COR-L47 (cell line): ENCODE measurements around the gene IL17D.
A peak's percentile ranks its signal among the peaks of the same experiment; 100 is the strongest.
"Not testable (repeated sequence)": the region's sequence is repeated elsewhere in the genome, so short reads cannot be mapped to it uniquely, and the experiment has no call there.

Experiments used
- DNase-seq: peaks from one replicate; lab custom pipeline; 2025; lab: John Stamatoyannopoulos, UW

IL17D gene

GRCh38 chr13:20702915-20703779 is at the start of gene IL17D:
Gene IL17D, plus strand, starts transcription at chr13:20703699. Its CDS starts 303 bp downstream, at chr13:20704002.
- peak; percentile 23 for DNase-seq

- DNase-seq = no peak
These were observed 49.3 kb upstream of the IL17D start for GRCh38 chr13:20654156-20654555.

- DNase-seq = no peak
These were observed 45.0 kb upstream of the IL17D start for GRCh38 chr13:20658451-20659040.

GRCh38 chr13:20664351-20664750 is 39.1 kb upstream of the IL17D start:
- no peak for DNase-seq

- DNase-seq = no peak
These were observed 36.6 kb upstream of the IL17D start for GRCh38 chr13:20666948-20667347.

GRCh38 chr13:20667857-20668437 is 35.6 kb upstream of the IL17D start:
- DNase-seq = no peak

GRCh38 chr13:20669162-20669561 is 34.3 kb upstream of the IL17D start:
- DNase-seq = no peak

- DNase-seq = no peak
These were observed 31.7 kb upstream of the IL17D start for GRCh38 chr13:20671789-20672188.

GRCh38 chr13:20672772-20673171 is 30.7 kb upstream of the IL17D start:
- DNase-seq = no peak

- DNase-seq = no peak
These were observed 29.8 kb upstream of the IL17D start for GRCh38 chr13:20673715-20674114.

GRCh38 chr13:20676213-20676612 is 27.3 kb upstream of the IL17D start:
- no peak for DNase-seq

GRCh38 chr13:20678606-20679005 is 24.9 kb upstream of the IL17D start:
- DNase-seq = not testable (repeated sequence)

GRCh38 chr13:20679879-20680278 is 23.6 kb upstream of the IL17D start:
- no peak for DNase-seq

GRCh38 chr13:20680416-20681080 is 23.0 kb upstream of the IL17D start:
- DNase-seq = no peak

GRCh38 chr13:20681481-20681880 is 22.0 kb upstream of the IL17D start:
- DNase-seq = not testable (repeated sequence)

- no peak for DNase-seq
These were observed 21.4 kb upstream of the IL17D start for GRCh38 chr13:20682061-20682460.

- DNase-seq = no peak
These were observed 19.5 kb upstream of the IL17D start for GRCh38 chr13:20684041-20684440.

- no peak for DNase-seq
These were observed 19.0 kb upstream of the IL17D start for GRCh38 chr13:20684546-20684945.

- DNase-seq = no peak
These were observed 18.4 kb upstream of the IL17D start for GRCh38 chr13:20685092-20685491.

GRCh38 chr13:20686167-20686566 is 17.3 kb upstream of the IL17D start:
- DNase-seq = no peak

GRCh38 chr13:20686863-20687579 is 16.5 kb upstream of the IL17D start:
- DNase-seq = no peak

GRCh38 chr13:20689291-20689690 is 14.2 kb upstream of the IL17D start:
- DNase-seq = no peak
